ENCODE results near the gene MORN1. TPM values are rescaled to one million over a fixed set of nuclear protein-coding genes. Genes with fewer than 3 reads are reported as not detected.

Gene MORN1
- total RNA-seq, 1 donor from 2014 or later, result 35.3 TPM

- no peak for TF ChIP-seq CTCF (IDR thresholded peaks at IDR 0.05; ENCODE audit: unreplicated experiment)
- Mint-ChIP-seq H3K36me3 (ENCODE audit: insufficient read depth) (peaks cover 3% of the 10 kb centered on the region), H3K4me1 (ENCODE audit: low read depth) (no peaks in the 10 kb centered on the region), H3K27me3 (peaks cover 3% of the 10 kb centered on the region), H3K4me3 (ENCODE audit: low read depth) (no peak overlapping the region), H3K9me3 (ENCODE audit: low read depth) (no peaks in the 10 kb centered on the region), H3K27ac (no peak overlapping the region)
- no peak for DNase-seq (ENCODE audit: low spot score, unreplicated experiment)
Observed at GRCh38 chr1:2356401-2356800, 35.0 kb downstream of the MORN1 start.

GRCh38 chr1:2355373-2356261 is 35.7 kb downstream of the MORN1 start:
- Mint-ChIP-seq H3K27ac (no peak overlapping the region), H3K9me3 (ENCODE audit: low read depth) (no peaks in the 10 kb centered on the region), H3K27me3 (peaks cover 4% of the 10 kb centered on the region), H3K36me3 (ENCODE audit: insufficient read depth) (peaks cover 3% of the 10 kb centered on the region), H3K4me3 (ENCODE audit: low read depth) (no peak overlapping the region), H3K4me1 (ENCODE audit: low read depth) (no peaks in the 10 kb centered on the region)
- no peak for TF ChIP-seq CTCF (IDR thresholded peaks at IDR 0.05; ENCODE audit: unreplicated experiment)
- no peak for DNase-seq (ENCODE audit: low spot score, unreplicated experiment)

GRCh38 chr1:2354511-2355372 is 36.6 kb downstream of the MORN1 start:
- H3K4me3 Mint-ChIP-seq (ENCODE audit: low read depth), result no peak overlapping the region
- no peaks in the 10 kb centered on the region for H3K9me3 Mint-ChIP-seq (ENCODE audit: low read depth)
- H3K27me3 Mint-ChIP-seq, result peaks cover 4% of the 10 kb centered on the region
- H3K27ac Mint-ChIP-seq, result no peak overlapping the region
- TF ChIP-seq CTCF (IDR thresholded peaks at IDR 0.05; ENCODE audit: unreplicated experiment), result no peak
- no peak for DNase-seq (ENCODE audit: low spot score, unreplicated experiment)
- H3K36me3 Mint-ChIP-seq (ENCODE audit: insufficient read depth), result no peaks in the 10 kb centered on the region
- H3K4me1 Mint-ChIP-seq (ENCODE audit: low read depth), result no peaks in the 10 kb centered on the region

- no peak for DNase-seq (ENCODE audit: low spot score, unreplicated experiment)
- H3K27ac Mint-ChIP-seq, result no peak overlapping the region
- no peaks in the 10 kb centered on the region for H3K36me3 Mint-ChIP-seq (ENCODE audit: insufficient read depth)
- TF ChIP-seq CTCF (IDR thresholded peaks at IDR 0.05; ENCODE audit: unreplicated experiment), result no peak
- H3K4me3 Mint-ChIP-seq (ENCODE audit: low read depth), result no peak overlapping the region
- H3K27me3 Mint-ChIP-seq, result peaks cover 9% of the 10 kb centered on the region
- H3K9me3 Mint-ChIP-seq (ENCODE audit: low read depth), result no peaks in the 10 kb centered on the region
- H3K4me1 Mint-ChIP-seq (ENCODE audit: low read depth), result no peaks in the 10 kb centered on the region
Observed at GRCh38 chr1:2353551-2354438, 37.6 kb downstream of the MORN1 start.
